Measurements from ENCODE around the gene CPTP. TPM values are rescaled to one million over a fixed set of nuclear protein-coding genes. Genes with fewer than 3 reads are reported as not detected.

Gene CPTP
- total and polyA plus RNA-seq, 2 of the 13 experiments (the other 11 are each of a cell fraction or from before 2014, with no cell fraction given): 5.5 to 9.3 TPM

- TF ChIP-seq HMGA1 (CRISPR knock-in tag; conservative IDR thresholded peaks at IDR 0.05) (no peak), NRL (CRISPR knock-in tag; IDR thresholded peaks at IDR 0.05; ENCODE audit: borderline replicate concordance) (peak; percentile 41; the same call in 1 of the 2 replicates), POGK (CRISPR knock-in tag; conservative IDR thresholded peaks at IDR 0.05) (peak; percentile 98), HOXD1 (CRISPR knock-in tag; IDR thresholded peaks at IDR 0.05) (peak; percentile 87), ZNF720 (CRISPR knock-in tag; IDR thresholded peaks at IDR 0.05) (peak; percentile 75; the same call in 1 of the 2 replicates), GATAD2A (CRISPR knock-in tag; IDR thresholded peaks at IDR 0.05) (peak; percentile 64; the same call in 1 of the 2 replicates), ZMYM2 (CRISPR knock-in tag; IDR thresholded peaks at IDR 0.05) (no peak), TEF (CRISPR knock-in tag; IDR thresholded peaks at IDR 0.05) (no peak), PRMT3 (CRISPR knock-in tag; IDR thresholded peaks at IDR 0.05; ENCODE audit: borderline replicate concordance, low read depth) (peak; percentile 65; the same call in 1 of the 2 replicates), ZKSCAN5 (CRISPR knock-in tag; IDR thresholded peaks at IDR 0.05) (no peak), NFKBIZ (CRISPR knock-in tag; IDR thresholded peaks at IDR 0.05) (peak; percentile 83; the same call in 1 of the 2 replicates), TCF7L2 (IDR thresholded peaks at IDR 0.05; ENCODE audit: low read depth, low read length) (no peak), BCLAF1 (IDR thresholded peaks at IDR 0.05) (no peak), ZNF768 (CRISPR knock-in tag; IDR thresholded peaks at IDR 0.05) (peak; percentile 93), ZNF143 (CRISPR knock-in tag; IDR thresholded peaks at IDR 0.05) (peak; percentile 98), IRF1 (CRISPR knock-in tag; IDR thresholded peaks at IDR 0.05; ENCODE audit: low read depth) (no peak), ZFX (CRISPR knock-in tag; IDR thresholded peaks at IDR 0.05; ENCODE audit: low read depth) (peak; percentile 97), NAIF1 (CRISPR knock-in tag; IDR thresholded peaks at IDR 0.05; ENCODE audit: borderline replicate concordance) (peak; percentile 49; the same call in 1 of the 2 replicates), TGIF2 (CRISPR knock-in tag; IDR thresholded peaks at IDR 0.05) (peak; percentile 28), PHF21A (CRISPR knock-in tag; IDR thresholded peaks at IDR 0.05) (peak; percentile 93), ZNF431 (CRISPR knock-in tag; IDR thresholded peaks at IDR 0.05; ENCODE audit: borderline replicate concordance, low read depth) (peak; percentile 67; the same call in 1 of the 2 replicates), REPIN1 (CRISPR knock-in tag; IDR thresholded peaks at IDR 0.05; ENCODE audit: borderline replicate concordance, low read depth) (peak; percentile 98), ZNF598 (CRISPR knock-in tag; IDR thresholded peaks at IDR 0.05; ENCODE audit: borderline replicate concordance) (peak; percentile 93), MAFK (conservative IDR thresholded peaks at IDR 0.05 in 1 of 2, IDR thresholded peaks at IDR 0.05 in 1 of 2; ENCODE audit: low read length in 2 of 2) (0 out of 4 replicates have a peak, but pooled peaks of 1 of the 2 experiments have one; percentile 10), ZSCAN29 (CRISPR knock-in tag; conservative IDR thresholded peaks at IDR 0.05) (peak; percentile 68; the same call in 1 of the 2 replicates)
Measured at GRCh38 chr1:1374929-1375662, 50.5 kb downstream of the CPTP start, which contains the start of gene AURKAIP1 (continued).
